Fibroblast of skin of right biceps (primary cell): ENCODE results near the gene ABHD17B.
"Not testable (repeated sequence)": the region's sequence is repeated elsewhere in the genome, so short reads cannot be mapped to it uniquely, and the experiment has no call there.

ENCODE experiments used
- DNase-seq: peaks from one replicate; pipeline ENCODE4 v3.0.0-alpha.2; 2013

ABHD17B gene

GRCh38 chr9:71915495-71915894, 4.5 kb upstream of the ABHD17B start:
- DNase-seq, result no peak

DNA sequence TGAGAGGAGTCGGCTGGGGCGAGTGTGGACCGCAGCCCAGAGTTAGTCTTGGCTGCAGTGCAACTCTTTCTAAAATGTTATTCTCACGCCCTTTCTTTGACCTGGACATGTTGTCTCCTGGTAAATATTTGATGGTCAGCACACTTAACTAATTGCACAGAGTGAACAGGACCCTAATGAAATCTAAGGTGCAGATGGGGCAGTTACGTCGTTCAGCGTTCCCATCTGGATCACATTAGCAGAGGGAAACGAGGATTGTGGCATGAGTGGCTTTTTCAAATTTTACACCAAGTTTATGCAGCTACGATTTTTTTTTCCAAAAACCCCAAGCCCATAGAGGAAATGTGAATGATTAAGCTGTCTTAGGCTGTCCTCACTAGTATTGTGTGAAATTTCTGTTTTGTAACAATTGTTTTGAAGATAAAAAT, 929 bp upstream of the ABHD17B start:
- peak; percentile 64 for DNase-seq

DNA sequence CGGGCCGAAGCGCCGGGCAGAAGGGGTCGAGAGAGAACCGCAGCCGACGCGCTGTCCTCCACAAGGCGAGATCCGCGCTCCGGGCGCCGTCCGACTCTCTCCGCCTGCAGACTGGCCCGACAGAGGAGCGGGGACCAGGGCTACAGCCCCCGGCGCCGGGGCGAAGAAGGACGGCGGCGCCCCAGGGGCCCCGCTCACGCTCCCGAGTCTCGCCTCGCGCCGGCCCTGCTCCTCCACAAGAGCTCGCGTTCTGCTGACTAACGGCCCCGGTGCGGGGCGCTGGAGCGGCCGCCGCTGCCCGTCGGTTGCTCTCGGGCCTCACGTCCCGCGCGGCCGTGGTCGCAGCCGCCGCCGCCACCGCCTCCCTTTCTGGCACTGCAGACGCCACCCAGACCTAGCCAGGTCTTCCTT, 338 bp downstream of the ABHD17B start:
- no peak for DNase-seq

DNA sequence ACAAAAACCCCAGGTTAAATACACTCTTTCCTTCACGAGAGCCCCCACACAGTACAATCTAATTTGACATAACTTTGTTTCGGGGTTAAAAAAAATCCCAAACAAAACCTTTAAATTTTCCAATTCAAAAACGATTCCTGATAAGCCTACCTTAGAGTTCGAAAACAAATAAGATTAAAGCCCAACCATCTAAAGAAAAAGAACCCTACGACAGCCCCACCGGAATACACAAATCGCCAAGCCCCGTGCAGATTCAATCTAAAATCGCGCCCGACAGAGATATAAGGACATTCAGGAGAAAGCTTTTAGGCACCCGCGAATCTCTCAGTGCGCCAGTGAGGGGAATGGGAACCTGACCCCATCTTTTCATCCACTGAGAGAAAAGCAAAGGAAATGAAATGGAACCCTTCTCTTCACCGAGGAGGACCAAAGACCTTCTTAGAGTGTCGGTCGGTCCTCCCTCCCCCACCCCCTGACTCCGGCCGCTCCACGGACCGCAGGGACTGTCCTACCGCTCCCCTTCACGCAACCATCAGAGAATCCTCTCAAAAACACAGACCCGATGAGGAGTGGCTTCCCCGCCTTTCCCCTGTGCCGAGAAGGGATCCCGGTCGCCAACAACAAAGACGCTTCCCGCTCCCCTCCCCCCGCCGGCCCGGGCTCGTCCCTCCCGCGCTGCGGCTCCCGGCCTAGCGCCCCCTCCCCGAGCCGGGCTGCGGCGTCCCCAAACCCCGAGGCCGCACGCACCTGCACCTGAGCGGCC, 925 bp downstream of the ABHD17B start:
- DNase-seq, result peak; percentile 46

DNA sequence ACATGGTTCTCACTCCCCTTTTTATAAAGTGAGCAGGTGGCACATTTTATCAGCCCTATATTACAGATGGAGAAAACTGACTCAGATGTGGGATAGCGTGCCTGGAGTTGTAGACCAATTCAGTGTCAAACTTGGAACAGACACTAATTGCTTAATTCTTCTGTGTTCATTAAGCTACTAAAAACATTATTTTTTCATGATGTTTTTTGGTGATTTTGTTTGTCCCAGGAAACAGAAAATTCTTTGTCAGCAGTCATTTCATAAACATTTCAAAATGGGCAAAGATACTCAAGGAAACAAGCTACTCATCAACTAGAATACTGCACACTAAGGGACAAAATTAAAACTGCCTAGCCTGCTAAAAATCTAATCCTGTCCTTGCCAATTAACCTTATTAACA, 2.2 kb downstream of the ABHD17B start:
- DNase-seq, result no peak

GRCh38 chr9:71904076-71904475, 6.9 kb downstream of the ABHD17B start:
- DNase-seq, result no peak

GRCh38 chr9:71901695-71902597, 9.0 kb downstream of the ABHD17B start:
- no peak for DNase-seq

- DNase-seq, result not testable (repeated sequence)
Measured at GRCh38 chr9:71898756-71899155, 12.2 kb downstream of the ABHD17B start.

DNA sequence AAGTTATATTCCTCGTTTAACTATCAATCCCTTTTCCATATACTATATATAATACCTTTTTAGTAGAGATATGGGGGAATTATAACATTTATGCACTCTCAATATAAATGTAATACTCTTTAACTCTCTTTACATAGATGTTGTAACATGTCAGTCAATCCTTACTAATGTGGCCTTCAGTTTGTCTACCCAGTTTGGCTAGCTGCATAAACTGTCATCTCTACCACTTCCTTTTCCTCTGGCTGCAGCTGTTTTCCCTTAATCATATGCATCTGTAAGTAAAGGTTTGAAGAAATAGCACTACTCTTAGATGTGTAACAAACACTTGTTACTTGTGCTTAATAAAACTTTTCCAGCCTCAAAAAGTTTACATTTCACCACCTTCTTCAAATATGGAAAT, 13.4 kb downstream of the ABHD17B start:
- no peak for DNase-seq

DNA sequence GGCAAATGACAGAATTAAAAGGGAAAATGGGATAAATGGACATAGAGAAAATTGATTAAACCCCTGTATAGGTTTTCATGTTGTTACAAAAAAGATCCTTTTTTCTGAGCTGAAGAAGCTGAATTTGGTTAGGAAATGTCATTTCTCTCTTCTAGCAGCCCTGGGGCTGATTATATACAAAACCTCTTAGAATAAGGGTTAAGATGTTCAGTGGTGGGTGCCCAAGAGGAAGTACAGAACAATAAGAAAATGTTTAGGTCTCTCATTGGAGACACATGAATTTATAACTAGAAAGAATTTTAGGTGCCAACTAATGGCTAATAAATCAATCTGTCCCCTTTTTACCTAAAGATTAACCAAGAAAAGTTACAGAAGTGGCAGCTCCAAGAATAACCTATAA, 14.2 kb downstream of the ABHD17B start:
- no peak for DNase-seq

DNA sequence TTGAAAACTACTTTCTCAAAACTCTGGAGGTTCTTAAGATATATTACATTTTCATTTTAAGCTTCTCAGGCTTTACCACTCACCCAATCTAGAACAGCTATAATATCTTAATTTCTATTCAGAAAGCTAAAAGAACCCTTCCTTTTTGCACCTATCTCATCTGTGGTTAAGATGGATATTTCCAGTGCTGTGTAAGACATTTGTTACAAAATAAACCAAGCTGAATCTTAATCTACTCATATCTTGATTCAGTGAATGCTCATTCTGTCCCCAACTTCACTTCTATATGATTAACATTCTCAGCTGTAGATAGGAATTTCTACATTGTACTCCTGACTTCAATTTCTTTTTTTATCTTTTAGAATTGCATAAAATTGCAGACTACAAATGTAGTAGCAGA, 15.0 kb downstream of the ABHD17B start:
- no peak for DNase-seq

DNA sequence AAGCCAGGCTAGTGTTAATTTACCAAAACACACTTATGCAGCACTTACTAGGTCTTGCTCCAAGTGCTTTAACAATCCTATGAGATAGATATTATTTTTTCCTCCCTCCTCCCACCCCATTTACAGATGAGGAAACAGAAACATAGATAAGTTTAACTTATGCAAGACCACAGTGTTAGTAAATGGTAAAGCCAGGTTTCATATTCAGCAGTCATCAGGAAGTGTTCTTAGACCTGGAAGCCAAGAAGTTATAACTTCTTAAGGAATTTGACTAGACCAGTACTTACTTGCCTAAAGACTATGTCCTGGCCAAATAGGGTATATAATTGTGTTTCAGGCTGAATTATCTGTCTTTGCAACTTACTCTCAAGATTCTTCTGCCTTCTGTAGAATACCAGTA, 15.9 kb downstream of the ABHD17B start:
- no peak for DNase-seq

GRCh38 chr9:71891557-71892189, 19.3 kb downstream of the ABHD17B start:
- DNase-seq, result no peak

GRCh38 chr9:71890042-71890679, 20.8 kb downstream of the ABHD17B start:
- DNase-seq, result no peak

DNA sequence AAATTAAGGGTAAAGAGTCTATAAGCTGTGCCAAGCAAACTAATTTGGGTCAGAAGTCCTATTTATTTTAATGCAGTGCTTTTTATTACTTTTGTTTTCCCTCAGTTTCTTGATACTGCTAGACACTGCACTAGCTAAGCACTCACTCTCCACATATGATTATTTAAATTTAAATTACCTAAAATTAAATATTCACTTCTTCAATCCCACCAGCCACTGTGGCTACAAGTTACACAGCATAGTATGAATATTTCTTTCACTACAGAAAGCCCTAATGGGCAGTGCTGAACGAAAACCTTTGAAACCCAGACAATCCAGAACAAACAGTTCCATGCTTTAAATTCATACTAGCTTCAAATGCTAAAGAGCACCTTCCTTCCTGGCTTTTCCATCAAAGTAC, 23.6 kb downstream of the ABHD17B start:
- DNase-seq, result no peak

DNA sequence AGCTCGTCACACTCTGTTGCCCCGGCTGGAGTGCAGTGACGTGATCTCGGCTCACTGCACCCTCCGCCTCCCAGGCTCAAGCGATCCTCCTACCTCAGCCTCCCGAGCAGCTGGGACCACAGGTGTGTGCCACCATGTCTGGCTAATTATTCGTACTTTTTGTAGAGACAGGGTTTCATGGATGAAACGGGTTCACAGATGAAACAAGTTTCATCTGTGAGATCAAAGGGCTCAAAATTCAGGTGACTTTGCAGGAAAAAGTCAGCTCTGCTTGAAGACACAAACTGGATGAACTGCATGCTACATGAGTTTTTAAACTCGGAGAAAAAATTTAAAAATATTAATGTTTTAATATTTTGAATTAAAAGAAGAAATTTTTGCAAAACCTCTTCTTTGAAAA, 24.5 kb downstream of the ABHD17B start:
- no peak for DNase-seq

- DNase-seq, result no peak
Measured at GRCh38 chr9:71886015-71886414, 25.0 kb downstream of the ABHD17B start.

- no peak for DNase-seq
Measured at GRCh38 chr9:71885467-71885866, 25.5 kb downstream of the ABHD17B start.

DNA sequence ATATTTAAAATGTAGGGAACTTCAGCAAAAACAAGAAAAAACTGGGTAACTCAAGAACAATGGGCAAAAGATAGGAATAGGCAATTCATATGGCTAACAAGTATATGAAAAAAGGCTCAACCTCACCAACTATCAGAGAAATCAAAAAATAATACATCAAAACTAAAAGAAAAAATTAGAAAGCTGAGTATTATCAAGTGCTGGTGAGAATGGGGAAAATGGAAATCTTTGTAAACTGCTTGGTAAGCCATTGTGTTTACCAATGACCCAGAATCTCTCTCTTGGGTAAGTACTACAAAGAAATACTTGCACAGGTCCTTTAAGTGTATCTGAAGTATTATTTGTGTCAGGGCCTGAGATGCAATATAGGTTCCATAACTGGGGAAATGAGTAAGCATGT, 27.0 kb downstream of the ABHD17B start:
- no peak for DNase-seq

- DNase-seq, result no peak
Measured at GRCh38 chr9:71879644-71880174, 31.3 kb downstream of the ABHD17B start.

DNA sequence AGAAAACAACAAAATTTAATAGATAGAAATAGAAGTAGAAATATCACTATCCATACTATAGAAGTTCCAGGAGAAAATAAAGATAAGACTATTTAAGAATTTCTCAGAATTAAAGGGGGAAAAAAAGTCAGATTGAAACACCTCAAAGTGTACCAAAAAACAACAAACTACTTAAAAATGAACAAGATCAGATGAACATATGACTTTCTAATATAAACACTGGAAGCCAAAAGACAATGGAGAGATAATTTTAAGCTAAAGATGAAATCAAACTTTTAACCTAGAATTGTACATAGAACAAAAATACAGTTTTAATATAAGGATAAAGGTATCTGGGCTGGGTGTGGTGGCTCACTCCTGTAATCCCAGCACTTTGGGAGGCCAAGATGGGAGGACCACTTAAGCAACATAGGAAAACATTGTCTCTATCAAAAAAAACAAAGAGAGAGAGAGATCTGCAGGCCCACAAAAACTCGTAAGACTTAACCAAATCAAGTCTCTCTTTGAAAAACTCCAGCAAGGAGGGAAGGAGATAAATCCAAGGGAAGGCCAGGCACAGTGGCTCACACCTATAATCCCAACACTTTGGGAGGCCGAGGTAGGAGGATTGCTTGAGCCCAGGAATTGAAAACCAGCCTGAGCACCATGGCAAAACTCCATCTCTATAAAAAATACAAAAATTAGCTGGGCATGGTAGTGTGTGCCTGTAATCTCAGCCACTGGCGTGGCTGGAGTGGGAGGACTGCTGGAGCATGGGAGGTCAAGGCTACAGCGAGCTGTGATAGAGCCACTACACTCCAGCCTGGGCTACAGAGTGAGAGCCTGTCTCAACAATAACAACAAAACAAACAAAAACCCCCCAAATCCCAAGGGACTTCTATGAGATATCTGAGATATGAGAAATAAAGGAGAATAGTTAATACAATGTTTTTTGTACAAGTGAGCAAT, 32.4 kb downstream of the ABHD17B start:
- no peak for DNase-seq

GRCh38 chr9:71876829-71877228, 34.2 kb downstream of the ABHD17B start:
- no peak for DNase-seq
